ENCODE data around the gene TRO.

The TRO gene

DNA sequence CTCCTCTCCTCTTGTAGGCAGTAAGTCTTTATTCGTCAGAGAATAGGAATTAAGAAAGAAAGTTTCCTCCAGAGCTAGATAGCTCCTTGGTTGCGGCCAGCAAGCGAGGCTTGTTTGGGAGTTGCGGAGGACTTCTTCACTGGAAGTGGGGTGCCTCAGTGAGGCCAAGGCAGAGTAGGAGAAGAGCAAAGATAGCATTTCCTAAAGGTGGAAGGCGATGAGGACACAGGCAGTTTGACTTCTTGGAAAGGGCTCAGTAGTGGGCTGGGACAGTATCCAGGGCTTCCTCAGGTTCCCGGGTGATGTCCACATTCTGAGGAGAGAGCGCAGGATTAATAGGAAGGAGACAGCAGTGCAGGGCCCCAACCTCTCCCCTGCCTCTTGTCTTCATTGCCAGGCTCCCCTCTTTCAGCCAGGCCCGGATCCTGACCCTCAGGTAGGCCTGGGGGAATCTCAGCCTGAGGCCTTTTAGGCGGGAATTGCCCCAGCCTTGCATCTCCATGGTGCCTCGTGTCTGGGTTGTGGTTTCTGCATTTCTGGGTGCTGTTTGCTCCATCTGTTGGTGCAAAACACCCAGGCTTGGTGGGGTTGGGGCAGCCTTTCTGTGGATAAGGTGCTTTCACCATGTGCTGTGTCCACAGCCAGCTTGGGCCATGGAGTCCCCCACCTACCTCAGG lies 12.7 kb downstream of the TRO start:
- TF ChIP-seq, protein P1, sequence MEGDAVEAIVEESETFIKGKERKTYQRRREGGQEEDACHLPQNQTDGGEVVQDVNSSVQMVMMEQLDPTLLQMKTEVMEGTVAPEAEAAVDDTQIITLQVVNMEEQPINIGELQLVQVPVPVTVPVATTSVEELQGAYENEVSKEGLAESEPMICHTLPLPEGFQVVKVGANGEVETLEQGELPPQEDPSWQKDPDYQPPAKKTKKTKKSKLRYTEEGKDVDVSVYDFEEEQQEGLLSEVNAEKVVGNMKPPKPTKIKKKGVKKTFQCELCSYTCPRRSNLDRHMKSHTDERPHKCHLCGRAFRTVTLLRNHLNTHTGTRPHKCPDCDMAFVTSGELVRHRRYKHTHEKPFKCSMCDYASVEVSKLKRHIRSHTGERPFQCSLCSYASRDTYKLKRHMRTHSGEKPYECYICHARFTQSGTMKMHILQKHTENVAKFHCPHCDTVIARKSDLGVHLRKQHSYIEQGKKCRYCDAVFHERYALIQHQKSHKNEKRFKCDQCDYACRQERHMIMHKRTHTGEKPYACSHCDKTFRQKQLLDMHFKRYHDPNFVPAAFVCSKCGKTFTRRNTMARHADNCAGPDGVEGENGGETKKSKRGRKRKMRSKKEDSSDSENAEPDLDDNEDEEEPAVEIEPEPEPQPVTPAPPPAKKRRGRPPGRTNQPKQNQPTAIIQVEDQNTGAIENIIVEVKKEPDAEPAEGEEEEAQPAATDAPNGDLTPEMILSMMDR (conservative IDR thresholded peaks at IDR 0.05; ENCODE audit: control insufficient read depth, insufficient read depth, low read depth, low read length): no peak
- H3K4me3 ChIP-seq (ENCODE audit: control insufficient read depth, low read depth, low read length): no peak overlapping the region
- no peak for DNase-seq (ENCODE audit: low read depth)

DNA sequence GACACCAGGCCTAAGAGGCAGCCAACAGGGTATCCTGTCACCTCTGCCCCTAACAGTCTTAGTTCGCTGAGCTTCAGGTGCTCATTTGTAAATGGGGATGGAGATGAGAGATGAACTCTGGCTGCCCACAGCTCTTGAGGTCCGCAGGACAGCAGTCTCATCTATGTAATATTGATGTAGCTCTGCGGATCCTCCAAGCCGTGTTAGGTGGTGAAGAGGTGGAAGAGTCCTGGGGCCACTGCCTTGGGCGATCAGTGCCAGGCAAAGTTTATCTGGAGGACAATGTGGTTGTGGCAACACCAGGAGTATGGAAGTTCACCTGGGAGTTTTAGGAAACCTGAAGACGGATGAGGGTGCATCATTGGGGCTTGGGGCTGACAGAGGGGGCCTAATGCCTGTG lies 13.4 kb downstream of the TRO start:
- no peak for DNase-seq (ENCODE audit: low read depth)
- H3K4me3 ChIP-seq (ENCODE audit: control insufficient read depth, low read depth, low read length): no peak overlapping the region
- TF ChIP-seq, protein P1 (conservative IDR thresholded peaks at IDR 0.05; ENCODE audit: control insufficient read depth, insufficient read depth, low read depth, low read length): no peak

DNA sequence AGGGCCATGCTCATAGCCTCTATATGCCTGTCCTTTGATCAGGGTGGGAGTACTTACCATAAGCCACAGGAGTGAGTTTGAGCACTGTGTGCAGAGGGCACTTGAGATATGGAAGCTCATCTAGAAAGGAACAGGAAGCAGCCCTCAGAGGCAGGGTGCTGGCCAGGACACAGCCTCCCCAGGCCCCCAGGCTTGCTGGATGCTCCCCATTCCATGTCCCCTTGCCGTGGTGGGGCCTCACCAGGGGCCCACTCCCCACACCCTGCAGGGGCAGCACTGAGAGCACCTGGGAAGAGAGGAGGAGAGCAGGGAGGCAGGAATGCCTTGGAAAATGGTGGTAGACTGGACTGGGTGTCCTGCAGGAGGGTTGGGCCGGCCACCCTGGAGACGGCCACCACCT lies 14.3 kb downstream of the TRO start:
- TF ChIP-seq, protein P1 (conservative IDR thresholded peaks at IDR 0.05; ENCODE audit: control insufficient read depth, insufficient read depth, low read depth, low read length): no peak
- DNase-seq (ENCODE audit: low read depth): no peak
- H3K4me3 ChIP-seq (ENCODE audit: control insufficient read depth, low read depth, low read length): no peak overlapping the region

DNA sequence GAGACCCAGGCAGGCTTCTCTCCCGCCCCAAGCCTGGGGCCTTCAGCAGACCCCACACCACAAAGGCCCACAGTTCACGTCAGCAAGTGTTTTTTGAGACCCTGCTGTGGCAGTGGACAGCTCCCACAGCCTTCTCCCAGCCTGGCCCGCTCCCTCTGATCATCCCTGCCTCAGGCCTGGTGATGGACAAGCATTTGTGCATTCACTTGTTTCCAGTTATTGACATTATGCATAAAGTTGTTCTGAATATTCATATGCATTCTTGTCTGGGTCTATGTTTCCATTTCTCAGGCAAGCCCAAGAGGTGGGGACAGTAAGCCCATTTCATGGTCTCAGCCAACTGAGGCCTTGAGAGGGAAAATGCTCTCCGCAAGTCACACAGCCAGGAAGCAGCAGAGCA lies 14.7 kb downstream of the TRO start:
- H3K4me3 ChIP-seq (ENCODE audit: control insufficient read depth, low read depth, low read length): no peak overlapping the region
- no peak for DNase-seq (ENCODE audit: low read depth)
- TF ChIP-seq, protein P1 (conservative IDR thresholded peaks at IDR 0.05; ENCODE audit: control insufficient read depth, insufficient read depth, low read depth, low read length): no peak

DNA sequence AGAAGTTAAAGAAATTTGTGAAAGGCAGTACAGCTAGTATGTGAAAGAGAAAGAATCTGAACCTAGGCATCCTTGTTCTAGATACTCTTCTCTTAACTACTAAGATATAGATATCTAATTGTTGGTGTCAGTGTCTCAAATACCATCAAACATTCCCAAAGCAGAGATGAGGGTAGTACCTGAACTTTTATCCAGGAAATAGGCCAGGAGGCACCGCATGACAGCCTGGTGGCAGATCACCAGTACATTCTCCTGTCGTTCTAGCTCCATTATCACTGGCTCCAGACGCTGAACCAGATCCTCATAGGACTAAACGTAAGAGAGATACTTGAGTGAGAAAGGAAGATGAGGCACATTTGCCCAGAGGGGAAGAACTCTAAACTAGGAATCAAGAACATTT lies 16.8 kb downstream of the TRO start:
- TF ChIP-seq, protein P1 (conservative IDR thresholded peaks at IDR 0.05; ENCODE audit: control insufficient read depth, insufficient read depth, low read depth, low read length): no peak
- DNase-seq (ENCODE audit: low read depth): no peak
- H3K4me3 ChIP-seq (ENCODE audit: control insufficient read depth, low read depth, low read length): no peak overlapping the region

DNA sequence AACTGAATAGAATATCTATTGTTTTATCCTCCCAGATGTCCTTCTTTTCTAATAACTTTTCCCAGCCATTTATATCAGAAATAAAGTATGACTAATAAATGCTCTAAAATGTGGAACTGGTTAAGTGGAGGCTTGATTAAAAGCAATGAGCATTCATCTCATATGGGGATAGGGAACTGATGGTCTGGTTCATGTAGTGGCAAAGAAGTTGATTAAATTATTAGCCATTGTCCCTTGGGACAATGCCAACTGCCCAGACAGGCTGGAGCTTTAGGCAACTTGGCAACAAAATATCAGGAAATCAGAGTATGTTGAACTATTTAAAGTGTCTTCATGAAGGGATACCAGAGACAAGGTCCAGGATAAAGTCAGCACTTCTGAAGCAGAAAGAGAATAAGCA lies 24.2 kb downstream of the TRO start:
- H3K4me3 ChIP-seq (ENCODE audit: control insufficient read depth, low read depth, low read length): no peak overlapping the region
- DNase-seq (ENCODE audit: low read depth): no peak
- TF ChIP-seq, protein P1 (conservative IDR thresholded peaks at IDR 0.05; ENCODE audit: control insufficient read depth, insufficient read depth, low read depth, low read length): no peak

DNA sequence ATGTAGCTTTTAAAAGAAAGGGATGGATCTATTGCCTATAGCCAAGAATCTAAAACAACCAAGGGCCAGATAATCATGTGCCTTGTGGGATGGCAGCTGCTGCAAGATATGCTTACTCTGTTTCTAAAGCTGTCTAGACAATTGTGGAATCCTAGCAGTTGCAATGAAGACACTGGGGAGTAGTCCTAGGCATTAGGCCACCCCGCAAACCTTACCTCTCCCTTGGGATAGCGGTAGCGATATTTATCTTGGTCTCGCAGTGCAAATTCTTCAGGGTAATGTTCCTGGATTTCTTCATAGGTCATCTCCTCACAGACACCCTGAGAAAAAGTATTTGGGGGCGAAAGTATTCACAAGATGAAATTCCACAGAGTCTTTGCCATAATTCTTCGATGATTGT lies 24.6 kb downstream of the TRO start:
- no peak for DNase-seq (ENCODE audit: low read depth)
- TF ChIP-seq, protein P1 (conservative IDR thresholded peaks at IDR 0.05; ENCODE audit: control insufficient read depth, insufficient read depth, low read depth, low read length): no peak
- no peak overlapping the region for H3K4me3 ChIP-seq (ENCODE audit: control insufficient read depth, low read depth, low read length)

All from fibroblast of mammary gland (primary cell).